HCT116 (cell line): Measurements from ENCODE around the gene NT5DC2. TPM values are rescaled to one million over a fixed set of nuclear protein-coding genes. Genes with fewer than 3 reads are reported as not detected.

Experiments used
- ATAC-seq: fragments of 200-7000 bp; cut with Tn5 transposase; 2 replicates; pipeline ENCODE4 v1.9.1; 2020; ENCODE audit warnings: mild to moderate bottlenecking, moderate library complexity
- BruUV-seq: library from RNA; stranded (reverse); fragments of 400-500 nt; replicated peaks from 2 replicates; lab custom pipeline; 2021; lab: Mats Ljungman, UMichigan
- CTCF ChIA-PET: fragments of 300-600 bp; sonication (Branson Sonifier 250); formaldehyde crosslinking; loops from one replicate; lab custom pipeline; 2021; ENCODE audit warnings: antibody characterized with exemption; lab: Charles Lee
- POLR2A ChIA-PET: fragments of 300-600, 350-600 bp; sonication (Branson Sonifier 250); formaldehyde crosslinking; loops from one replicate; lab custom pipeline; 2021; ENCODE audit warnings: antibody characterized with exemption; lab: Charles Lee
- RAD21 ChIA-PET, 2 experiments: fragments of 300-600 bp; sonication (Branson Sonifier 250); formaldehyde crosslinking; loops; one replicate each; lab custom pipeline; 2023; ENCODE audit warnings: low total read pairs in 2 of 2; ENCODE audit not compliant: uncharacterized antibody in 2 of 2, unreplicated experiment in 2 of 2, low non-redundant PET in 1 of 2; lab: Charles Lee
- DNase-seq: peaks from one replicate; pipeline ENCODE4 v3.0.0-alpha.2; 2010; ENCODE audit warnings: low read depth, low spot score
- H2AFZ ChIP-seq: fragments of 200-600 bp; shearing (Covaris generic), sonication (generic); 2 replicates; pipeline ENCODE4 v1.6.1; 2017; ENCODE audit warnings: low read depth, mixed run types, mixed read lengths, antibody characterized with exemption, low read length; ENCODE audit not compliant: poor library complexity, severe bottlenecking
- H3K27ac ChIP-seq: 2 replicates; pipeline ENCODE4 v1.5.1; 2012; ENCODE audit warnings: low read depth, low read length
- H3K27me3 ChIP-seq: fragments of 200-600 bp; sonication (generic); 2 replicates; pipeline ENCODE4 v1.6.1; 2016; ENCODE audit warnings: mixed run types, low read length, mixed read lengths; ENCODE audit not compliant: insufficient read depth
- H3K36me3 ChIP-seq, 2 experiments: fragments of 200-500 bp in 1 of 2; fragments of 200-600 bp in 1 of 2; sonication (Bioruptor generic) in 1 of 2; sonication (generic) in 1 of 2; 2 replicates each; pipeline versions ENCODE4 v1.5.1 to v1.6.1; 2014 to 2016; ENCODE audit warnings: low read length in 2 of 2, inconsistent platforms in 1 of 2, mixed read lengths in 1 of 2, mixed run types in 1 of 2; ENCODE audit not compliant: insufficient read depth in 2 of 2, control insufficient read depth in 1 of 2
- H3K4me1 ChIP-seq, 2 experiments: fragments of 200-600 bp in 1 of 2; sonication (generic) in 1 of 2; 2 replicates each; pipeline versions ENCODE4 v1.5.1 to v1.6.1; 2012 to 2017; ENCODE audit warnings: low read length in 2 of 2, inconsistent platforms in 1 of 2, mild to moderate bottlenecking in 1 of 2, mixed read lengths in 1 of 2, mixed run types in 1 of 2, moderate library complexity in 1 of 2; ENCODE audit not compliant: insufficient read depth in 2 of 2, control insufficient read depth in 1 of 2
- H3K4me2 ChIP-seq: fragments of 200-600 bp; sonication (generic); 2 replicates; pipeline ENCODE4 v1.6.1; 2017; ENCODE audit warnings: mixed run types, low read length, mixed read lengths
- H3K4me3 ChIP-seq, 2 experiments: fragments of 200-600 bp in 1 of 2; sonication (generic) in 1 of 2; replicated peaks in 1 of 2; 2 replicates each; pipeline ENCODE4 v1.5.1; 2011 to 2016; ENCODE audit warnings: low read length in 2 of 2, control low read depth in 1 of 2, low read depth in 1 of 2, mild to moderate bottlenecking in 1 of 2, mixed read lengths in 1 of 2, mixed run types in 1 of 2
- H3K79me2 ChIP-seq: fragments of 200-600 bp; sonication (generic); 2 replicates; pipeline ENCODE4 v1.6.1; 2017; ENCODE audit warnings: mild to moderate bottlenecking, mixed run types, low read length, moderate library complexity, mixed read lengths; ENCODE audit not compliant: insufficient read depth
- H3K9ac ChIP-seq: fragments of 200-600 bp; sonication (generic); 2 replicates; pipeline ENCODE4 v1.6.1; 2016; ENCODE audit warnings: low read length, mixed read lengths
- H3K9me2 ChIP-seq: fragments of 200-600 bp; sonication (generic), shearing (Covaris generic); 2 replicates; pipeline ENCODE4 v1.6.1; 2017; ENCODE audit warnings: mixed run types, mild to moderate bottlenecking, moderate library complexity; ENCODE audit not compliant: insufficient read depth
- H3K9me3 ChIP-seq, 2 experiments: fragments of 200-500 bp in 1 of 2; fragments of 200-600 bp in 1 of 2; sonication (Bioruptor generic) in 1 of 2; sonication (generic) in 1 of 2; 2 replicates each; pipeline ENCODE4 v1.6.1; 2014 to 2017; ENCODE audit warnings: low read length in 2 of 2, mixed read lengths in 2 of 2, inconsistent platforms in 1 of 2, low read depth in 1 of 2, mild to moderate bottlenecking in 1 of 2, mixed run types in 1 of 2, moderate library complexity in 1 of 2; ENCODE audit not compliant: control insufficient read depth in 1 of 2, insufficient read depth in 1 of 2
- H4K20me1 ChIP-seq: fragments of 200-600 bp; sonication (generic), shearing (Covaris generic); 2 replicates; pipeline ENCODE4 v1.6.1; 2017; ENCODE audit warnings: mixed run types, mild to moderate bottlenecking, moderate library complexity; ENCODE audit not compliant: insufficient read depth
- CBX3 ChIP-seq: IDR thresholded peaks from 2 replicates; pipeline ENCODE4 v1.6.1; 2012; ENCODE audit warnings: low read depth
- CEBPB ChIP-seq: IDR thresholded peaks from 2 replicates; pipeline ENCODE4 v1.6.1; 2012; ENCODE audit warnings: low read depth
- CTCF ChIP-seq, 3 experiments: fragments of 200-600 bp in 1 of 3; sonication (generic) in 1 of 3; IDR thresholded peaks in 2 of 3; conservative IDR thresholded peaks in 1 of 3; 2 replicates each; pipeline ENCODE4 v1.5.1; 2012 to 2017; ENCODE audit warnings: low read depth in 2 of 3, low read length in 2 of 3, antibody characterized with exemption in 1 of 3, borderline replicate concordance in 1 of 3, control low read depth in 1 of 3, mild to moderate bottlenecking in 1 of 3, mixed read lengths in 1 of 3, mixed run types in 1 of 3, moderate library complexity in 1 of 3; ENCODE audit not compliant: insufficient read depth in 1 of 3
- ELF1 ChIP-seq: IDR thresholded peaks from 2 replicates; pipeline ENCODE4 v1.6.1; 2012; ENCODE audit warnings: low read depth, borderline replicate concordance
- POLR2A ChIP-seq: IDR thresholded peaks from 2 replicates; pipeline ENCODE4 v1.7.0; 2011; ENCODE audit warnings: borderline replicate concordance; ENCODE audit not compliant: insufficient read depth, insufficient read length; ENCODE audit errors: extremely low read depth
- REST ChIP-seq: IDR thresholded peaks from 2 replicates; pipeline ENCODE4 v1.6.1; 2012; ENCODE audit warnings: low read depth
- SP1 ChIP-seq: IDR thresholded peaks from 2 replicates; pipeline ENCODE4 v1.6.1; 2012; ENCODE audit warnings: low read depth
- ZFX ChIP-seq: fragments of 450-650 bp; IDR thresholded peaks from 2 replicates; pipeline ENCODE4 v1.6.1; 2017
- ZNF274 ChIP-seq: fragments of 200-500 bp; sonication (Bioruptor generic); IDR thresholded peaks from 2 replicates; pipeline ENCODE4 v1.6.1; 2014; ENCODE audit warnings: mild to moderate bottlenecking, low read depth, low read length, inconsistent platforms
- intact Hi-C: fragments of 100-400 bp; cut with micrococcal nuclease; formaldehyde crosslinking; loops from 2 replicates; pipeline ENCODE4 v1.10.0; 2022
- total RNA-seq: library from RNA; stranded (reverse); gene quantifications from one replicate; pipeline ENCODE4 v1.2.1, GENCODE V29; 2021; ENCODE audit not compliant: unreplicated experiment

Gene NT5DC2
- total RNA-seq, 1 experiment from 2014 or later = 125 TPM

DNA sequence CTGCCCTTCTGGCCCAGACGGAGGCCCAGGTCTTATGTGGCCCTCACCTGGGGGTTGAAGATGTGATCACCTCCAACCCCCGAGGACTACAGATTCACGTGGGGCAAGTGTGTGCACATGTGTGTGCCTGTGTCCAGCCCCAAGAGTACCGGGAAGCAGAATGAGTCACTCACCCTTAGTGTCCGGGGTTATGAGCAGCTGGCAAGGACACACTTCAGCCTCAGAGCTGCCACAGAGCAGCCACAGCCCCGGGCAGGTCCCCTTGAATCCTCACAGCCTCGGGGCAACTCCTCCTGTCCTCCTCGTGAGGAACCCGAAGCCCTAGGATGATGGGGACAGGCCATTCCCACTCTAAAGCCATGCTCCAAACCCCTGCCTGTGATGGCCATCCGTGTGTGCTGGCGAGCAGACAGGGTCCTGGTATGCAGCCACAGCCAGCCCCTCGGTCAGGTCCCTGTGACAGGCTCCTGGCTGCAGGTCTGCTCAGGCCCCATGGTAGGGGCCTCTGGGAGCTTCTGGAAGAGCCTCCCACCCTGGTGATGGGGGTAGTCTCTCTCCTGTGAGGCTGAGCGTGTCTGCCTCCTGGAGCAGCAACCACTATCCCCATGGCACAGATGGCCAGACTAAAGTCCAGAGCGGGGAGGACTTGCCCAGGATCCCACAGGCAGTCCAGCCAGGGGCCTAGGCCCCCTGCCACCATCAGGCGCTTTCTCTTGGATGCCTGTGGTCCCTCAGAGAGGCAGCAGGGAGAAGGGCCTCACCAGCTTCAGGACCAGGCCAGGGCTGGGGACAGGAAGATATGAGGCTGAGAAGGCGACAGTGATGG is 37.7 kb downstream of the NT5DC2 start:
- ChIA-PET POLR2A (interaction anchor here (0.6 kb wide), 1 partner anchor 36 kb away, joined by 3 read pairs; no protein-coding TSS in a partner anchor), CTCF (no interaction called here), RAD21 (no interaction called here)
- Histone ChIP-seq H3K4me3 (no peak overlapping the region), H2AFZ (no peak overlapping the region), H4K20me1 (no peaks in the 10 kb centered on the region), H3K27me3 (no peaks in the 10 kb centered on the region), H3K9me3 (no peaks in the 10 kb centered on the region), H3K36me3 (peaks cover 0 to 14% of the 10 kb centered on the region in 2 experiments; a peak in 2 of 4 replicates), H3K4me1 (no peaks in the 10 kb centered on the region), H3K9me2 (no peaks in the 10 kb centered on the region), H3K9ac (no peak overlapping the region), H3K27ac (no peak overlapping the region), H3K79me2 (no peaks in the 10 kb centered on the region), H3K4me2 (no peak overlapping the region)
- DNase-seq = no peak
- no TSS peak for BruUV-seq
- ATAC-seq = peak; percentile 11; the same call in 1 of the 2 replicates
- intact Hi-C loops = no loop called here
- TF ChIP-seq SP1 (no peak), CBX3 (no peak), ELF1 (no peak), CTCF (IDR thresholded peaks at IDR 0.05 in 2 of 3, conservative IDR thresholded peaks at IDR 0.05 in 1 of 3; ENCODE audit: borderline replicate concordance in 1 of 3, insufficient read depth in 1 of 3, low read depth in 2 of 3, low read length in 2 of 3) (no peak), POLR2A (no peak), CEBPB (no peak), ZFX (no peak), REST (no peak), ZNF274 (no peak)
